Choroid plexus epithelial cell (primary cell): Measurements from ENCODE around the gene APAF1.

ENCODE experiments used
- DNase-seq: peaks from one replicate; pipeline ENCODE4 v3.0.0-alpha.2; 2010; ENCODE audit warnings: low read depth
- H3K4me3 ChIP-seq: 2 replicates; pipeline ENCODE4 v1.5.1; 2011; ENCODE audit warnings: low read depth, mild to moderate bottlenecking, control low read depth, low read length, moderate library complexity
- CTCF ChIP-seq: conservative IDR thresholded peaks from 2 replicates; pipeline ENCODE4 v1.5.1; 2011; ENCODE audit warnings: low read depth, mild to moderate bottlenecking, control low read depth, inconsistent platforms, low read length, moderate library complexity

Gene APAF1

GRCh38 chr12:98757455-98757854 is 112.4 kb downstream of the APAF1 start:
- no peak overlapping the region for H3K4me3 ChIP-seq
- no peak for DNase-seq
- no peak for TF ChIP-seq CTCF

- H3K4me3 ChIP-seq, result no peak overlapping the region
- no peak for DNase-seq
Observed at GRCh38 chr12:98758331-98758730, 113.2 kb downstream of the APAF1 start.

GRCh38 chr12:98763656-98764055 is 118.6 kb downstream of the APAF1 start:
- DNase-seq, result no peak
- TF ChIP-seq CTCF, result no peak
- H3K4me3 ChIP-seq, result no peak overlapping the region

More at GRCh38 chr12:98758331-98758730, 113.2 kb downstream of the APAF1 start:
- no peak for TF ChIP-seq CTCF

- no peak overlapping the region for H3K4me3 ChIP-seq
- no peak for DNase-seq
- no peak for TF ChIP-seq CTCF
Observed at GRCh38 chr12:98767248-98767647, 122.2 kb downstream of the APAF1 start.

GRCh38 chr12:98769068-98769467 is 124.0 kb downstream of the APAF1 start:
- H3K4me3 ChIP-seq, result no peak overlapping the region
- TF ChIP-seq CTCF, result no peak
- no peak for DNase-seq

GRCh38 chr12:98770230-98770629 is 125.1 kb downstream of the APAF1 start:
- DNase-seq, result no peak
- no peak for TF ChIP-seq CTCF

GRCh38 chr12:98771811-98772752 is 127.0 kb downstream of the APAF1 start:
- no peak for TF ChIP-seq CTCF
- no peak for DNase-seq
- H3K4me3 ChIP-seq, result no peak overlapping the region

More at GRCh38 chr12:98770230-98770629, 125.1 kb downstream of the APAF1 start:
- H3K4me3 ChIP-seq, result no peak overlapping the region
